Transverse colon (tissue), 3 donors: ENCODE results near the gene BTBD17.

Experiments
- EP300 ChIP-seq: sonication (generic); formaldehyde crosslinking; IDR thresholded peaks from one replicate; pipeline ENCODE4 v1.6.1; 2017; ENCODE audit warnings: antibody characterized with exemption, low read depth
- POLR2AphosphoS5 ChIP-seq, 3 donors: sonication (generic); formaldehyde crosslinking; IDR thresholded peaks; one replicate each; pipeline ENCODE4 v1.6.1; 2016; ENCODE audit warnings: antibody characterized with exemption in 3 of 3

- TF ChIP-seq EP300 (no peak), POLR2AphosphoS5 (IDR thresholded peaks at IDR 0.05) (no peak)
Measured at GRCh38 chr17:74325376-74325742, 36.3 kb downstream of the BTBD17 start.
